HG03159 (cell line): ENCODE results near the gene GTF2A1L.

Experiments
- ATAC-seq: cut with Tn5 transposase; IDR thresholded peaks from one replicate; pipeline ENCODE4 v1.9.1; 2021; ENCODE audit warnings: mild to moderate bottlenecking, moderate library complexity; ENCODE audit not compliant: unreplicated experiment

GTF2A1L gene

GRCh38 chr2:48728840-48729239 is 111.2 kb downstream of the GTF2A1L start:
- no peak for ATAC-seq
